ENCODE data around the gene CPA2. TPM values are rescaled to one million over a fixed set of nuclear protein-coding genes. Genes with fewer than 3 reads are reported as not detected.

Gene CPA2
- total and polyA plus RNA-seq, 9 donors: 0.05 to 3.6 (median 0.80) TPM; not detected in 4

DNA sequence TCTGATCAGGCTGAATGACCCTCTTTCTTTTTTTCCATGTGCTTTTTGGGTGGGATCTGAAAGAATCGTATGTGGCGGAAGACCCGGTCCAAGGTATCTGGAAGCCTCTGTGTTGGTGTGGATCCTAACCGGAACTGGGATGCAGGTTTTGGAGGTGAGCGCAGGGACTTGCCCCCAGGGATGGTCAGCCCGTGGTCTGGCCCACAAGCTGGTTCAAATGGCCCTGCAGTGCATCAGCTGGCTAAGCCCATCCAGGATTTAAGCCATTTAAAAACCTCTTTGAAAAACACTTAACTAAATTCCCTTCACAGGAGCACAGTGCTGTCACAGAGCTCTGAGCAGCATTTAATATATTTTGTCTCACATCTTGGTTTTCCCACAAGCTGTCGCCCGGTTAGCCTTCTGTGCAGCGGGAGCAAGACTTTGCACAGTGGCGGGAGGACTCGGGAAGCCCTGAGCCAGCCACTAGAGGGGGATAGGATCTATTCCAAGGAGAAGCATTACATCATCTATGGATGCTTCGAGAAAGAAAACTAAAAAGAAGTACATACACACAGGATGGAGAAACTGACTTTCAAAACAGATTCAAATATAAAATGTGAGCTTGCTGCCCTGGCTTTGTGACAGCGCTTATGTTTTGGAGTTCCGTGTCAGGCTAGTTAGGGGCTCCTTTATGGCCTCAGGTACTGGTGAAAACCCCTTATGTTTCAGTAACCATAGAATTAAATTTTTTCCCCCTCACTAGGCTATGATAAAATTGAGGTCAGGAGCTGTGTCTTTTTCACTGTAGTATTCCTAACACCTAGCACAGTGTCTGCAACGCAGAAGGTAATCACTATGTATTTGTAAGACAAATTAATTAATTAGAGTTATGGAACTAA, 11.3 kb downstream of the CPA2 start:
- DNase-seq: peak; percentile 38 to 70 (median 59)
- H3K9me3 ChIP-seq: no peaks in the 10 kb centered on the region
- H3K4me1 ChIP-seq (ENCODE audit: insufficient read depth): peaks cover 1% of the 10 kb centered on the region
- no peaks in the 10 kb centered on the region for H3K36me3 ChIP-seq
- WGBS, 3 donors: 61 to 65% (median 65%) methylated on average over 15 of the region's 15 CpGs
- intact Hi-C loops (cut with DNase I): loop anchor here in 2 of 4 donors (5.0 to 10.0 kb wide), 3 partner anchors 77 to 217 kb away; partner anchors contain the start of gene MEST (in 2 of the 2)
- H3K27ac ChIP-seq: no peak overlapping the region
- H3K4me3 ChIP-seq: no peak overlapping the region
- TF ChIP-seq, protein P1, sequence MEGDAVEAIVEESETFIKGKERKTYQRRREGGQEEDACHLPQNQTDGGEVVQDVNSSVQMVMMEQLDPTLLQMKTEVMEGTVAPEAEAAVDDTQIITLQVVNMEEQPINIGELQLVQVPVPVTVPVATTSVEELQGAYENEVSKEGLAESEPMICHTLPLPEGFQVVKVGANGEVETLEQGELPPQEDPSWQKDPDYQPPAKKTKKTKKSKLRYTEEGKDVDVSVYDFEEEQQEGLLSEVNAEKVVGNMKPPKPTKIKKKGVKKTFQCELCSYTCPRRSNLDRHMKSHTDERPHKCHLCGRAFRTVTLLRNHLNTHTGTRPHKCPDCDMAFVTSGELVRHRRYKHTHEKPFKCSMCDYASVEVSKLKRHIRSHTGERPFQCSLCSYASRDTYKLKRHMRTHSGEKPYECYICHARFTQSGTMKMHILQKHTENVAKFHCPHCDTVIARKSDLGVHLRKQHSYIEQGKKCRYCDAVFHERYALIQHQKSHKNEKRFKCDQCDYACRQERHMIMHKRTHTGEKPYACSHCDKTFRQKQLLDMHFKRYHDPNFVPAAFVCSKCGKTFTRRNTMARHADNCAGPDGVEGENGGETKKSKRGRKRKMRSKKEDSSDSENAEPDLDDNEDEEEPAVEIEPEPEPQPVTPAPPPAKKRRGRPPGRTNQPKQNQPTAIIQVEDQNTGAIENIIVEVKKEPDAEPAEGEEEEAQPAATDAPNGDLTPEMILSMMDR (IDR thresholded peaks at IDR 0.05): peak; percentile 20 to 45 (median 40)
- TF ChIP-seq POLR2A (IDR thresholded peaks at IDR 0.05): no peak
- H3K27me3 ChIP-seq: no peaks in the 10 kb centered on the region

DNA sequence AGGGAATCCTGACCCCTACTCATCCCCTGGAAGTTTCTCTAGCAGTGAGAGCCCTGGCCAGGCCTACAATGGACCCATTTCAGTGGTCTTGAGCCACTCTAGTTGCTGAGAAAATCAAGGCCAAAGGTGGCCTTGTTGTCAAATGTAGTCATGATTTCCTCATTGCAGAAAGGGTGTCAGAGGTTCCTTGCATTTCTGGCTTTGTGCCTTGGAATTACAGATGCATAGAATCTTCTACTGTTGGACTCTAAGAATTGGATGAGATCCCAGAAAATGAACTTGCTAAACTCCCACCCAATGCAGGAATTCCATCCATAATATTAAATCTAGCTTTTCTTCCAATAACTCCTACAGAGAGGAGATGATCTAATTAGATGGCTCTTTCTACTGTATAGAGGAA, 12.2 kb downstream of the CPA2 start:
- TF ChIP-seq, protein P1 (IDR thresholded peaks at IDR 0.05): no peak
- no peak for TF ChIP-seq POLR2A (IDR thresholded peaks at IDR 0.05)
- TF ChIP-seq EP300 (IDR thresholded peaks at IDR 0.05): no peak
- peaks cover 1% of the 10 kb centered on the region for H3K4me1 ChIP-seq (ENCODE audit: insufficient read depth)
- no peaks in the 10 kb centered on the region for H3K36me3 ChIP-seq
- H3K27me3 ChIP-seq: no peaks in the 10 kb centered on the region
- intact Hi-C loops (cut with DNase I): loop anchor here in 2 of 4 donors (5.0 to 10.0 kb wide), 3 partner anchors 76 to 216 kb away; partner anchors contain the start of gene MEST (in 2 of the 2)
- H3K27ac ChIP-seq: no peak overlapping the region
- DNase-seq: no peak
- no peaks in the 10 kb centered on the region for H3K9me3 ChIP-seq
- H3K4me3 ChIP-seq: no peak overlapping the region

DNA sequence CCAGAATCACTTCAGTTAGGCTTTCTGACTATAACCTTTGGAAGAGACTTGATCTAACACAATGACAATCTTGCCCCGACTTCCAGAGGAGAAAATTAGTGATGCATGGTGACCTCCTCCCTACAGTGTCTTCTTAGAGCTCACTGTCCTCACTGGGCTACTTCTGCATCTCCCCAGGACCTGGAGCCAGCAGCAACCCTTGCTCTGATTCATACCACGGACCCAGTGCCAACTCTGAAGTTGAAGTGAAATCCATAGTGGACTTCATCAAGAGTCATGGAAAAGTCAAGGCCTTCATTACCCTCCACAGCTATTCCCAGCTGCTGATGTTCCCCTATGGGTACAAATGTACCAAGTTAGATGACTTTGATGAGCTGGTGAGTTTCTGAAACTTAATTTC, 12.6 kb downstream of the CPA2 start:
- Histone ChIP-seq H3K9me3 (no peaks in the 10 kb centered on the region), H3K27me3 (no peaks in the 10 kb centered on the region), H3K36me3 (no peaks in the 10 kb centered on the region), H3K27ac (no peak overlapping the region), H3K4me1 (ENCODE audit: insufficient read depth) (peaks cover 1% of the 10 kb centered on the region), H3K4me3 (no peak overlapping the region)
- no peak for DNase-seq
- TF ChIP-seq EP300 (IDR thresholded peaks at IDR 0.05) (no peak), POLR2A (IDR thresholded peaks at IDR 0.05) (no peak)
- TF ChIP-seq, protein P1 (IDR thresholded peaks at IDR 0.05): no peak
- WGBS, 3 donors: 64 to 77% (median 76%) methylated on average over 2 of the region's 2 CpGs
- intact Hi-C loops (cut with DNase I): loop anchor here in 2 of 4 donors (5.0 to 10.0 kb wide), 3 partner anchors 76 to 216 kb away; partner anchors contain the start of gene MEST (in 2 of the 2)

DNA sequence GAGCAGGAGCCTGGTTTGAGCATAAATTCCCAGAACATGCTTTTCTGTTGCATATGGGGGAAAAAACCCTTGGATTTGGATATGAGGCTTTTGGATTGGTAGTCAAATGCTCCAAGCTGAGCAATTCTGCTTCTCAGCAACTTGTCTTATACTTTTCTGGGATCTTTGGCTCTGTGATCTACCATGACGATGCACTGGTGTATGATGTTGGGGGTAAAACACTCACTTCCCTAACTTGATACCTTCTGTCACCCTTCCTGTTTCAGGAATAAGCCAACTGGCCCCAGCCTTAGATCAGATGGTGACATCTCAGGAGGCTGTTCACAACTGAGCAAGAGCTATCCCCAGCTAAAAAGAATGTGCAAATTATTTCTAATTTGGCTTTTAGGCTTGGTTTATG, 13.2 kb downstream of the CPA2 start:
- H3K36me3 ChIP-seq: no peaks in the 10 kb centered on the region
- no peak for DNase-seq
- peaks cover 1% of the 10 kb centered on the region for H3K4me1 ChIP-seq (ENCODE audit: insufficient read depth)
- H3K4me3 ChIP-seq: no peak overlapping the region
- TF ChIP-seq POLR2A (IDR thresholded peaks at IDR 0.05) (no peak), EP300 (IDR thresholded peaks at IDR 0.05) (no peak)
- TF ChIP-seq, protein P1 (IDR thresholded peaks at IDR 0.05): no peak
- WGBS, 3 donors: 97 to 100% (median 98%) methylated on average over 1 of the region's 1 CpG
- no peaks in the 10 kb centered on the region for H3K9me3 ChIP-seq
- intact Hi-C loops (cut with DNase I): loop anchor here in 2 of 4 donors (5.0 to 10.0 kb wide), 3 partner anchors 75 to 215 kb away; partner anchors contain the start of gene MEST (in 2 of the 2)
- H3K27me3 ChIP-seq: no peaks in the 10 kb centered on the region
- no peak overlapping the region for H3K27ac ChIP-seq
